ENCODE data around the gene ANO6. TPM values are rescaled to one million over a fixed set of nuclear protein-coding genes. Genes with fewer than 3 reads are reported as not detected.

ANO6 gene
- total RNA-seq, 1 donor from 2014 or later: 85.0 TPM

GRCh38 chr12:45400991-45401390 lies 185.1 kb downstream of the ANO6 start:
- no peak for TF ChIP-seq CTCF (IDR thresholded peaks at IDR 0.05)
- Histone ChIP-seq H3K4me1 (no peaks in the 10 kb centered on the region), H3K27ac (no peak overlapping the region), H3K27me3 (no peaks in the 10 kb centered on the region), H3K36me3 (peaks cover 47% of the 10 kb centered on the region), H3K9me3 (no peaks in the 10 kb centered on the region), H3K4me3 (no peak overlapping the region)
- ATAC-seq: no peak
- DNase-seq: no peak
- intact Hi-C loops (cut with DNase I): no loop called here

GRCh38 chr12:45402288-45402687 lies 186.4 kb downstream of the ANO6 start:
- no peak overlapping the region for H3K4me3 ChIP-seq
- intact Hi-C loops (cut with DNase I): no loop called here
- no peak for TF ChIP-seq CTCF (IDR thresholded peaks at IDR 0.05)
- no peak for DNase-seq
- H3K36me3 ChIP-seq: peaks cover 47% of the 10 kb centered on the region
- no peak overlapping the region for H3K27ac ChIP-seq
- ATAC-seq: no peak
- no peaks in the 10 kb centered on the region for H3K4me1 ChIP-seq
- no peaks in the 10 kb centered on the region for H3K27me3 ChIP-seq
- no peaks in the 10 kb centered on the region for H3K9me3 ChIP-seq

- ATAC-seq (peak; percentile 97), DNase-seq (no peak)
- intact Hi-C loops (cut with DNase I): no loop called here
- no peak for TF ChIP-seq CTCF (IDR thresholded peaks at IDR 0.05)
- Histone ChIP-seq H3K4me1 (no peaks in the 10 kb centered on the region), H3K27ac (no peak overlapping the region), H3K4me3 (no peak overlapping the region), H3K9me3 (no peaks in the 10 kb centered on the region), H3K36me3 (peaks cover 66% of the 10 kb centered on the region), H3K27me3 (no peaks in the 10 kb centered on the region)
Observed at GRCh38 chr12:45406988-45407850, 191.3 kb downstream of the ANO6 start.

GRCh38 chr12:45407981-45408728 lies 192.3 kb downstream of the ANO6 start:
- no peak for TF ChIP-seq CTCF (IDR thresholded peaks at IDR 0.05)
- H3K27me3 ChIP-seq: no peaks in the 10 kb centered on the region
- intact Hi-C loops (cut with DNase I): no loop called here
- H3K36me3 ChIP-seq: peaks cover 66% of the 10 kb centered on the region
- ATAC-seq (no peak), DNase-seq (no peak)
- no peak overlapping the region for H3K27ac ChIP-seq
- no peak overlapping the region for H3K4me3 ChIP-seq
- no peaks in the 10 kb centered on the region for H3K4me1 ChIP-seq
- H3K9me3 ChIP-seq: no peaks in the 10 kb centered on the region

GRCh38 chr12:45408729-45409114 lies 192.8 kb downstream of the ANO6 start:
- H3K36me3 ChIP-seq: peaks cover 64% of the 10 kb centered on the region
- no peaks in the 10 kb centered on the region for H3K9me3 ChIP-seq
- no peaks in the 10 kb centered on the region for H3K27me3 ChIP-seq
- DNase-seq (no peak), ATAC-seq (no peak)
- intact Hi-C loops (cut with DNase I): no loop called here
- no peak overlapping the region for H3K27ac ChIP-seq
- H3K4me3 ChIP-seq: no peak overlapping the region
- no peaks in the 10 kb centered on the region for H3K4me1 ChIP-seq
- TF ChIP-seq CTCF (IDR thresholded peaks at IDR 0.05): no peak
